HepG2 (cell line): ENCODE results near the gene OR6S1. TPM values are rescaled to one million over a fixed set of nuclear protein-coding genes. Genes with fewer than 3 reads are reported as not detected.

ENCODE experiments used
- CCDC6 ChIP-seq: sonication (generic); formaldehyde crosslinking; IDR thresholded peaks from 2 replicates; pipeline ENCODE4 v1.8.1; 2022; ENCODE audit warnings: mild to moderate bottlenecking, missing genetic modification reagents, moderate library complexity
- EEA1 ChIP-seq: sonication (generic); formaldehyde crosslinking; IDR thresholded peaks from 2 replicates; pipeline ENCODE4 v1.5.1; 2020; ENCODE audit warnings: mild to moderate bottlenecking, missing genetic modification reagents, borderline replicate concordance
- ESRRA ChIP-seq: sonication (generic); formaldehyde crosslinking; IDR thresholded peaks from 2 replicates; pipeline ENCODE4 v1.5.1; 2020; ENCODE audit warnings: mild to moderate bottlenecking, low read depth, missing genetic modification reagents
- HDAC6 ChIP-seq: fragments of 200-600 bp; sonication (generic); IDR thresholded peaks from 2 replicates; pipeline ENCODE4 v1.7.0; 2017; ENCODE audit warnings: mild to moderate bottlenecking, antibody characterized with exemption, low read length, low read depth
- HMG20A ChIP-seq: IDR thresholded peaks from 2 replicates; pipeline ENCODE4 v1.6.1; 2016; ENCODE audit warnings: borderline replicate concordance
- HMG20B ChIP-seq: conservative IDR thresholded peaks from 2 replicates; pipeline ENCODE4 v1.6.1; 2016; ENCODE audit warnings: missing genetic modification reagents, missing compliant biosample characterization
- RORA ChIP-seq: sonication (generic); formaldehyde crosslinking; IDR thresholded peaks from 2 replicates; pipeline ENCODE4 v1.5.0; 2020; ENCODE audit warnings: mild to moderate bottlenecking, missing genetic modification reagents, moderate library complexity
- ZNF543 ChIP-seq: sonication (generic); formaldehyde crosslinking; IDR thresholded peaks from 2 replicates; pipeline ENCODE4 v1.4.0; 2020; ENCODE audit warnings: mild to moderate bottlenecking, missing genetic modification reagents
- ZNF777 ChIP-seq: sonication (generic); formaldehyde crosslinking; IDR thresholded peaks from 2 replicates; pipeline ENCODE4 v1.4.0; 2020; ENCODE audit warnings: missing genetic modification reagents
- polyA plus RNA-seq, 8 experiments: library from polyadenylated mRNA; depleted of rRNA in 3 of 8; stranded (reverse) in 7 of 8; unstranded in 1 of 8; fragments of >200 nt; fragmentation: Illumina TruSeq in 4 of 8; extraction: Trizol in 4 of 8; gene quantifications; 2 replicates each; pipeline versions ENCODE4 v1.2.1 to v1.2.3, GENCODE V29; 2011 to 2016; ENCODE audit warnings: low read depth in 4 of 8, missing spikeins in 1 of 8, mixed read lengths in 1 of 8; ENCODE audit not compliant: insufficient read depth in 1 of 8
- total RNA-seq, 5 experiments: library from RNA; depleted of rRNA; stranded (reverse); fragments of >200 nt; fragmentation: Illumina TruSeq; extraction: Trizol; gene quantifications; 2 replicates each; pipeline ENCODE4 v1.2.3, GENCODE V29; 2016; ENCODE audit warnings: low read depth in 1 of 5
- TF ChIP-seq, protein P1 (sequence below): sonication (generic); formaldehyde crosslinking; IDR thresholded peaks from 2 replicates; pipeline ENCODE4 v1.9.0; 2021; ENCODE audit warnings: missing genetic modification reagents, borderline replicate concordance
- TF ChIP-seq, protein P2 (sequence below): sonication (generic); formaldehyde crosslinking; IDR thresholded peaks from 2 replicates; pipeline ENCODE4 v1.4.0; 2020; ENCODE audit warnings: mild to moderate bottlenecking, missing genetic modification reagents
- TF ChIP-seq, protein P3 (sequence below), 2 experiments: sonication (generic) in 1 of 2; formaldehyde crosslinking in 1 of 2; IDR thresholded peaks; 2 replicates each; pipeline versions ENCODE4 v1.4.0 to v1.6.1; 2016 to 2020; ENCODE audit warnings: borderline replicate concordance in 1 of 2, low read depth in 1 of 2, mild to moderate bottlenecking in 1 of 2, missing genetic modification reagents in 1 of 2
- TF ChIP-seq, protein P4 (sequence below): sonication (generic); formaldehyde crosslinking; IDR thresholded peaks from 2 replicates; pipeline ENCODE4 v1.5.0; 2020; ENCODE audit warnings: mild to moderate bottlenecking, missing genetic modification reagents, borderline replicate concordance

OR6S1 gene
- total and polyA plus RNA-seq, 2 of the 13 experiments (the other 11 are each of a cell fraction or from before 2014, with no cell fraction given), result 0.09 TPM; not detected in 1

DNA sequence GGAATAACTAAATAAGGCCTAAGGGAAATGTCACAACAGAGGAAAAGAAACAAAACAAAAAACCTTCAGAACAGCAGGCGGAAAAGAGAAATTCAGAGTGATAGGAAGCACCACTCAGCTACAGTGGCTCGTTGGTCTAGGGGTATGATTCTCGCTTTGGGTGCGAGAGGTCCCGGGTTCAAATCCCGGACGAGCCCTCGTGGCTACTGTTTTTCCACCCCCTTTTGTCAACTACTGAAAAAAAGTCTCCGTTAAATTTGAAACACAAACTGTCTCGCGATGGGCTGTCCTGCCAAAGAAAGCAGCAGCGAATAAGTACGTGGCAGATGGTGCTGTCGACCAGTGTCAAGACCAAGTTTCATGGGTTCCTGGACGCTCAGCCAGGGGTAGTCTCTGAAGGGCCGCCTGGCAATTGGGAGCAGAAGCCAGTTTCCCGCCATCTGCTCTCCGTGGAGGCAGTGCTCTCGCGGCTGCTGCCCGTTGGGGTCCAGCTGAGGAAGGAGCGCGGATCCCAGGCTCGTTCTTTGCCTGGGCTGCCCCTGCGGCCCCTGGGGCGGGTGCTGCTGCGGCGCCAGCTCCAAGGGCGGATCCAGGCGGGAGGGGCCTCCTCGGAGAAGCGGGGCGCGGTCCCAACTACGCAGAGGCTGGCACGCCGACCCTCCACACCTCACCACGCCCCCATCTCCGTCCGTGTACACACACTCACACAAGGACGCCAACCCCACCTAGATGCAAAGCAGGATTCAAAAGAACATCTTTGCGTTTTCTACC lies 42.6 kb upstream of the OR6S1 start, which contains the start of gene RNASE4 (continued):
- peak; percentile 29; the same call in 1 of the 2 replicates for TF ChIP-seq HMG20A (CRISPR knock-in tag)
- TF ChIP-seq, protein P1, sequence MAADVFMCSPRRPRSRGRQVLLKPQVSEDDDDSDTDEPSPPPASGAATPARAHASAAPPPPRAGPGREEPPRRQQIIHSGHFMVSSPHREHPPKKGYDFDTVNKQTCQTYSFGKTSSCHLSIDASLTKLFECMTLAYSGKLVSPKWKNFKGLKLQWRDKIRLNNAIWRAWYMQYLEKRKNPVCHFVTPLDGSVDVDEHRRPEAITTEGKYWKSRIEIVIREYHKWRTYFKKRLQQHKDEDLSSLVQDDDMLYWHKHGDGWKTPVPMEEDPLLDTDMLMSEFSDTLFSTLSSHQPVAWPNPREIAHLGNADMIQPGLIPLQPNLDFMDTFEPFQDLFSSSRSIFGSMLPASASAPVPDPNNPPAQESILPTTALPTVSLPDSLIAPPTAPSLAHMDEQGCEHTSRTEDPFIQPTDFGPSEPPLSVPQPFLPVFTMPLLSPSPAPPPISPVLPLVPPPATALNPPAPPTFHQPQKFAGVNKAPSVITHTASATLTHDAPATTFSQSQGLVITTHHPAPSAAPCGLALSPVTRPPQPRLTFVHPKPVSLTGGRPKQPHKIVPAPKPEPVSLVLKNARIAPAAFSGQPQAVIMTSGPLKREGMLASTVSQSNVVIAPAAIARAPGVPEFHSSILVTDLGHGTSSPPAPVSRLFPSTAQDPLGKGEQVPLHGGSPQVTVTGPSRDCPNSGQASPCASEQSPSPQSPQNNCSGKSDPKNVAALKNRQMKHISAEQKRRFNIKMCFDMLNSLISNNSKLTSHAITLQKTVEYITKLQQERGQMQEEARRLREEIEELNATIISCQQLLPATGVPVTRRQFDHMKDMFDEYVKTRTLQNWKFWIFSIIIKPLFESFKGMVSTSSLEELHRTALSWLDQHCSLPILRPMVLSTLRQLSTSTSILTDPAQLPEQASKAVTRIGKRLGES (CRISPR knock-in tag), result peak; percentile 78; the same call in 1 of the 2 replicates
- TF ChIP-seq HDAC6, result no peak
- TF ChIP-seq, protein P2, sequence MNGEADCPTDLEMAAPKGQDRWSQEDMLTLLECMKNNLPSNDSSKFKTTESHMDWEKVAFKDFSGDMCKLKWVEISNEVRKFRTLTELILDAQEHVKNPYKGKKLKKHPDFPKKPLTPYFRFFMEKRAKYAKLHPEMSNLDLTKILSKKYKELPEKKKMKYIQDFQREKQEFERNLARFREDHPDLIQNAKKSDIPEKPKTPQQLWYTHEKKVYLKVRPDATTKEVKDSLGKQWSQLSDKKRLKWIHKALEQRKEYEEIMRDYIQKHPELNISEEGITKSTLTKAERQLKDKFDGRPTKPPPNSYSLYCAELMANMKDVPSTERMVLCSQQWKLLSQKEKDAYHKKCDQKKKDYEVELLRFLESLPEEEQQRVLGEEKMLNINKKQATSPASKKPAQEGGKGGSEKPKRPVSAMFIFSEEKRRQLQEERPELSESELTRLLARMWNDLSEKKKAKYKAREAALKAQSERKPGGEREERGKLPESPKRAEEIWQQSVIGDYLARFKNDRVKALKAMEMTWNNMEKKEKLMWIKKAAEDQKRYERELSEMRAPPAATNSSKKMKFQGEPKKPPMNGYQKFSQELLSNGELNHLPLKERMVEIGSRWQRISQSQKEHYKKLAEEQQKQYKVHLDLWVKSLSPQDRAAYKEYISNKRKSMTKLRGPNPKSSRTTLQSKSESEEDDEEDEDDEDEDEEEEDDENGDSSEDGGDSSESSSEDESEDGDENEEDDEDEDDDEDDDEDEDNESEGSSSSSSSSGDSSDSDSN (CRISPR knock-in tag), result peak; percentile 94
- 0 out of 2 replicates have a peak, but pooled peaks have one; percentile 74 for TF ChIP-seq RORA (CRISPR knock-in tag)
- TF ChIP-seq CCDC6, result peak; percentile 91
- no peak; the same call in 1 of the 2 replicates for TF ChIP-seq ZNF777
- 0 out of 2 replicates have a peak, but pooled peaks have one; percentile 63 for TF ChIP-seq EEA1
- TF ChIP-seq, protein P3, sequence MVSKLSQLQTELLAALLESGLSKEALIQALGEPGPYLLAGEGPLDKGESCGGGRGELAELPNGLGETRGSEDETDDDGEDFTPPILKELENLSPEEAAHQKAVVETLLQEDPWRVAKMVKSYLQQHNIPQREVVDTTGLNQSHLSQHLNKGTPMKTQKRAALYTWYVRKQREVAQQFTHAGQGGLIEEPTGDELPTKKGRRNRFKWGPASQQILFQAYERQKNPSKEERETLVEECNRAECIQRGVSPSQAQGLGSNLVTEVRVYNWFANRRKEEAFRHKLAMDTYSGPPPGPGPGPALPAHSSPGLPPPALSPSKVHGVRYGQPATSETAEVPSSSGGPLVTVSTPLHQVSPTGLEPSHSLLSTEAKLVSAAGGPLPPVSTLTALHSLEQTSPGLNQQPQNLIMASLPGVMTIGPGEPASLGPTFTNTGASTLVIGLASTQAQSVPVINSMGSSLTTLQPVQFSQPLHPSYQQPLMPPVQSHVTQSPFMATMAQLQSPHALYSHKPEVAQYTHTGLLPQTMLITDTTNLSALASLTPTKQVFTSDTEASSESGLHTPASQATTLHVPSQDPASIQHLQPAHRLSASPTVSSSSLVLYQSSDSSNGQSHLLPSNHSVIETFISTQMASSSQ (IDR thresholded peaks at IDR 0.05; ENCODE audit: low read depth), result 0 out of 2 replicates have a peak, but pooled peaks have one; percentile 51
- TF ChIP-seq, protein P3 (CRISPR knock-in tag; IDR thresholded peaks at IDR 0.05; ENCODE audit: borderline replicate concordance), result 0 out of 2 replicates have a peak, but pooled peaks have one; percentile 22
- TF ChIP-seq HMG20B (CRISPR knock-in tag), result 0 out of 2 replicates have a peak, but pooled peaks have one; percentile 81
- no peak for TF ChIP-seq ESRRA (CRISPR knock-in tag)
- TF ChIP-seq ZNF543, result no peak
- TF ChIP-seq, protein P4, sequence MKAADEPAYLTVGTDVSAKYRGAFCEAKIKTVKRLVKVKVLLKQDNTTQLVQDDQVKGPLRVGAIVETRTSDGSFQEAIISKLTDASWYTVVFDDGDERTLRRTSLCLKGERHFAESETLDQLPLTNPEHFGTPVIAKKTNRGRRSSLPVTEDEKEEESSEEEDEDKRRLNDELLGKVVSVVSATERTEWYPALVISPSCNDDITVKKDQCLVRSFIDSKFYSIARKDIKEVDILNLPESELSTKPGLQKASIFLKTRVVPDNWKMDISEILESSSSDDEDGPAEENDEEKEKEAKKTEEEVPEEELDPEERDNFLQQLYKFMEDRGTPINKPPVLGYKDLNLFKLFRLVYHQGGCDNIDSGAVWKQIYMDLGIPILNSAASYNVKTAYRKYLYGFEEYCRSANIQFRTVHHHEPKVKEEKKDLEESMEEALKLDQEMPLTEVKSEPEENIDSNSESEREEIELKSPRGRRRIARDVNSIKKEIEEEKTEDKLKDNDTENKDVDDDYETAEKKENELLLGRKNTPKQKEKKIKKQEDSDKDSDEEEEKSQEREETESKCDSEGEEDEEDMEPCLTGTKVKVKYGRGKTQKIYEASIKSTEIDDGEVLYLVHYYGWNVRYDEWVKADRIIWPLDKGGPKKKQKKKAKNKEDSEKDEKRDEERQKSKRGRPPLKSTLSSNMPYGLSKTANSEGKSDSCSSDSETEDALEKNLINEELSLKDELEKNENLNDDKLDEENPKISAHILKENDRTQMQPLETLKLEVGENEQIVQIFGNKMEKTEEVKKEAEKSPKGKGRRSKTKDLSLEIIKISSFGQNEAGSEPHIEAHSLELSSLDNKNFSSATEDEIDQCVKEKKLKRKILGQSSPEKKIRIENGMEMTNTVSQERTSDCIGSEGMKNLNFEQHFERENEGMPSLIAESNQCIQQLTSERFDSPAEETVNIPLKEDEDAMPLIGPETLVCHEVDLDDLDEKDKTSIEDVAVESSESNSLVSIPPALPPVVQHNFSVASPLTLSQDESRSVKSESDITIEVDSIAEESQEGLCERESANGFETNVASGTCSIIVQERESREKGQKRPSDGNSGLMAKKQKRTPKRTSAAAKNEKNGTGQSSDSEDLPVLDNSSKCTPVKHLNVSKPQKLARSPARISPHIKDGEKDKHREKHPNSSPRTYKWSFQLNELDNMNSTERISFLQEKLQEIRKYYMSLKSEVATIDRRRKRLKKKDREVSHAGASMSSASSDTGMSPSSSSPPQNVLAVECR (CRISPR knock-in tag), result peak; percentile 64; the same call in 1 of the 2 replicates
